Fibroblast of peridontal ligament (primary cell): ENCODE data around the gene NRAP.
A peak's percentile ranks its signal among the peaks of the same experiment; 100 is the strongest.

Source experiments
- DNase-seq: peaks from one replicate; pipeline ENCODE4 v3.0.0-alpha.2; 2010; ENCODE audit errors: extremely low read depth

Gene NRAP

DNA sequence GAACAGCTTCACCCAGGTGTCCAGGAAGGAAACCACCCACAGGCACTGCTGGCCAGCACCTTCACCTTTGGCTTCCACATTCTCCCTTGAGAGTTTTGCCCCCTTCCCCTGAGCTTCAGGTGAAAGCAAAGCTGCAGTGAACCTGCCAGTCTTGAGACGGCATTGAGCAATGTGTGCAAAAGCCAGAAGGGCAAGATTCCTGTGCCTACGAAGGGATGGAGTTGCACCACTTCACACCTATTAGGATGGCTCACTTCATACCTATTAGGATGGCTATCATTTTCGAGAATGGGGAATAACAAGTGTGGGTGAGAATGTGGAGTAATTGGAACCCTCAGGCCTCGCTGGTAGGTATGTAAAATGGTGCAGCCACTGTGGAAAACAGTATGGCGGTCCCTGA, 103.8 kb downstream of the NRAP start:
- DNase-seq = no peak

- DNase-seq = no peak
Measured at GRCh38 chr10:113557903-113558321, 105.9 kb downstream of the NRAP start.

GRCh38 chr10:113557424-113557862, 106.4 kb downstream of the NRAP start:
- no peak for DNase-seq

- no peak for DNase-seq
Measured at GRCh38 chr10:113555751-113556150, 108.1 kb downstream of the NRAP start.

DNA sequence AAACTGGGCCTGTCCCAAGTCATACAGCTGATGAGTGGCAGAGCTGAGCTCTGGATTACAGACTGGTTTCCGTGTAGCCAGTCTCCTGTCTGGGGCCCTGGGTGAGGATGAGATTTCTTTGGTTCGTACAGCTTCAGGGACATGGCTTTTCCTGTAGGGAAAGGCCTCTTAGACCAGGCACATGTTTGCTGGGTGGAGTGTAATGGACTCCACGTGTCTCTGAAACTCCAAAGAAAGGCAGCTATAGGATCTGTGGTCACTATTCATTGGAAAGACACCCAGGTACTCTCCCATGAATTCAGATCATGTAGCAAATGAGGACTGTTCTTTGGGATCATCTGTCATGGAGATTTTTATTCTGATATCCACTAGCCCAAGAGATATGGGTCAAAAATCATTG, 108.6 kb downstream of the NRAP start:
- DNase-seq = no peak

DNA sequence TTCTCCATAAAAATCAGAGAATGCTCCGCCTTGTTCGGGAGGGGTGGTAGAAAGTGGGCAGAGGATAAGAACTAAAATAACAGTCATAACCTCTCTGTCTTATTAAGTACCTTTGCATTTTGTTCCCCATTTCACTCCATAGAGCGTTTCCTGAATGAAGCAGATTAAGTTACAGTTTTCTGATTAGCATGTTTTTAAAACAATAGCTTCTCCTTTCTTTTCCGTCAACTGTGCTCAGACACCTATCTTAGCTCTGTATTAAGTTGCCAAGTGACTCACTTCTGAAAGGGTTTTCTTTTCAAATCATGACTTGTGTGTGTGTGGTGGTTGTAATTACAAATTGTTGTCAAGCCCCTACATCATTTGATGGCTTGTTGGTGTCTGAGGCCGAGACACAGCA, 109.6 kb downstream of the NRAP start:
- no peak for DNase-seq

GRCh38 chr10:113553149-113553548, 110.7 kb downstream of the NRAP start:
- no peak for DNase-seq

DNA sequence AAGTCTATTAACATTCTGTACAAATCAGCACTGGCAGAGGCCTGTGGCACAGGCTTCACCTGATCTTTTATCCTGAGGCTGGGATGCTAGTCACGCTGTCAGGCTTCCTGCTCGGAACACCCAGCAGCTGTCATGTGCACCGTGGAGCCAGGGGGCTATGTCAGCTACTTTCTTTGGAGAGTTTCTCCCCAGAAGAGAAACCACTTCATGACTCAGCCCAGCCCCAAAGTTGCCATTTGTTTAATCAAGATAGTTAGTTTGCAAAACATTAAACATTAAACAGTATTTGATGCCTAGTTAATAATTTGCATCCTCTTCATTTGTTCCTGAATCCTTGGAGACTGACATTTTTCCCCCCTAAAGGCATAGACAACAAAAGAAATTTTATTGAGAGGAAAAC, 111.1 kb downstream of the NRAP start, which contains the start of gene HABP2:
Gene HABP2 (plus strand): TSS at position 353 of the 400 bp plus-strand sequence. CDS start 69 bp downstream, outside the sequence.
- DNase-seq = no peak

DNA sequence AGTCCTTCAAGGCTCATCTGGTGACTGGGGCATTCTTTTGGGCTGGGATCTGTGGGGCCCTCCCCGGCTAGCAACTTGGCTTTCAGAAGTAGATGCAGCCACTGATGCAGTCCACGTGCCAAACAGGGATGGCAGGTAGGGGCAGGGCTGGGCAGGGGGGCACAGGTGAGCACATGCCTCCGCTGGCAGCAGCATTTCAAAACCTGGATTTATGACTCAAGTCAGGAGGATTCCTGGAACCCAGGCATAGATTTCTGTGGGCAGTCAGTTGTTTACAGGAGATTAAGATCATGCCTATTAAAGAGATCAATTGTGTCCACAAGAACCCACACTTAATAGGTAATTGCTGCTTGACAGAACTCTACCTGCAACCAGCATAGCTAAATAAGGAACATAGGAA, 111.8 kb downstream of the NRAP start:
- no peak for DNase-seq

DNA sequence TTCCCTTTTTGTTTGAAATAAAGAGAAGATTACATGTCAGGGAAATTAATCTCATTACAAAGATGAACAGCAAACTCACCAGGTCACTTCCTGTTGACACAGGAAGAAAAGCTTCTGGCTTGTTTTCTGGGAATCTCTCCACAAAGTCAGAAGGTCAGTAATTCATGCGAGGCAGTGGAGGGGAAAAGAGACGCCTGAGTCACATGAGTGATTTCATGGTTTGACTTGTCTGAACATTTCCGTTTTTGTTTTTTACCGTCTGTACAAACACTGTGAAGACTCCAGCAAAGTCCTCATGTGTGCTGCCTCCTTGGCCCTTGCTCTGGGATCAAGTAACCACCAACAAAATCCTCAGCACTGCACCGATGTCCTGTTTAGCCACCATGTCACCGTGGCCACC, 113.5 kb downstream of the NRAP start:
- peak; percentile 3 for DNase-seq

DNA sequence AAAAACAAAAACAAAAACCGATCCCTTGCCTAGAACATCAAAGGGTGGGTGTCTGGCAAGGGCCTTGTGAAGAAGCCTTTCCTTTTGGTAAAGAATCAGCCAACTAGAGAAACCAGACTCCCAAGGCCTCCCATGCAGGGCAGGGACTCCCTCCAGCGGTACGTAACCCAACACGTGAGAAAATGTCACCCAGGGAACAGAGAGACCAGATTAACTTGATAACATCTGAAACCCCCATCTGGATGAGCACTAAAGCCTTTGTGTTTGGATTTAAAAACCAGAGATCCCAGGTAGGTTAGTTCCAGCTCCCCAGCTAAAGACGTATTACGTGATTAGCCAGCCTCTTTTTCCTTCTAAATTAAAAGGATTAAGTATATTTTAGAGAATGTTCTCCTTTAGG, 114.0 kb downstream of the NRAP start:
- DNase-seq = no peak

- DNase-seq = no peak
Measured at GRCh38 chr10:113547426-113547825, 116.4 kb downstream of the NRAP start.

GRCh38 chr10:113544392-113544791, 119.4 kb downstream of the NRAP start:
- no peak for DNase-seq

DNA sequence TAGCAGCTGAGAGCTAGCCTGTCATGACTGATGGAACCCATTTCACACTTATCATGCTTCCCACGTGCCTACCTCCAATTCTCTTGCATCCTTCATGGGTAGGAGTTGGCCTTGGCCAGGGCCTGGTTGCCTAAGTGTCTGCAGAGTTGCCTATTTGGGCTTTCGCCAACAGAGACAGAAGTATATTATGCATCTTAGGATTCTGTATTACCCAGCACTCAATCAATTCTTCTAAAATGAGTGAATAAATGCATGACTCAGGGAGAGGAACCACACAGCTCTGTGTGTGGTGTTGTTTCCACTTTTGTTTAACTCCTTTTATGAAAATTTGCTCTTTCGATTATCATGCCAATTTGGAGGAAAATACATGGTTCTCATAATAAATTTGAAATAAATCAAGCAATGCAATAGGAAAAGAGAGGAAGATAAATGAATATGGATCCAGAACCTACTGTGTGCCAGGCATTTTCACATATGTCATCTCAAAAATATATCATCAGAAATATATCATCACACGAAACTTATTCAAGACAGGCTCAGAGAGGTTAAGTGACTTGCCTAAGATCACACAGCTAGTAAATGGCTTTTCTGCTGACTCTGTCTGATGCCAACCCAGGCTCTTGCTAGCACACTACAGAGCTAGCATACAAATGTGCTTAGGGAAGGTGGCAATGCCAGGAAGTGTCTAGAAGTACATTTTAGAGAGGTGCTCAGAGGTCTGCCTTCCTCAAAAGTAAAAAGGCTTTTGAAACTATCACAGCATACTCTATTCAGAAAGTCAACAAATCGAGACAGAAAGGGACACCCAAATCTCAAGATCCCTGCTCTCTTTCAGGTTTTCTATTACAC, 120.5 kb downstream of the NRAP start:
- no peak for DNase-seq

DNA sequence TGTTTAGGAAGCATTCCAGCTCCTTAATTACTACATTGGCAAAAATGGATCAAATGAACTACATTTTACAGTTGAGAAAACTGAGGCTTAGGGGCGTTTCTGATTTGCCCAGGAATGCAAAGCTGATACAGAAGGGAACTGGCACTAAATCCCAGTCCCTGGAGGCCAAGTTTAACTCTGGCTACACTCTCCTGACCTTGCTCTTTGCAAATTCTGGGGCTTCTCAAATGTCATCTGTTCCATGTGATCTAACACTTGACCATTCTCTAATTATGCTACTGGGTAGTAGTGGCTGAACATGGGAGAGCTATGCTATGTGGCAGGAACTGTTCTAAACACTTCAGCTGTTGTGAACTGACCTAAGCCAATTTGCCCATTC, 122.3 kb downstream of the NRAP start:
- no peak for DNase-seq

DNA sequence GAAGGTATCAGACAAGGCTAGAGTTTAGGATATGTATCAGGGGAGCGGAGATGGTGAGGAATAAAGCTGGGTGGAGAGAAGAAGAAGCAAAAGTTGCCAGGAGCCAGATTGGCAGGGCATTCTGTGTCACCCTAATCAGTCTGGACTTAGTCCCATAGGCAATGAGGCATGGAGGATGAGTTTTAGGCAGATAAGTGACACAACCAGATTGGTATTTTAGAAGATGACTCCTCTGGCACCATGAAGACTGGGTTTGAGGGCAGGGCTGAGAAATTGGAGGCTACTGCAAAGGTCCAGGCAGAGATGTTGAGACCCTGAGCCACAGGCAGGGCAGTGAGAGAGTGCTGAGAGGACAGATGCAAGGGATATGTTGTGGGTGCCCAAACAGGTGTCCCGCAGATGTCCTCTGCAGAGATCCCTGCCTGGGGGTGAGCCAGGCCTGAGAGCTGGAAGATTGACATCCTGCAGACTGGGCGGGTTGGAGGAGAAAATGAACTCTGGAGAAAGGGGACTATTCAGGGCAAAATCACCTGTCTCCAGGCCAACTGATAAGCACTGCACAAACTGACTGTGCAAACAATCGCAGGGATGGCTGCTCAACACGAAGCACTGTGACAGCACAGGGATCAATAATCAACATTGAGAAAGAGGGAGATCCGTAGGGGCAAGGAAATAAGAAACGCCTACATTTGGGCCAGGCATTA, 122.8 kb downstream of the NRAP start:
- DNase-seq = no peak

DNA sequence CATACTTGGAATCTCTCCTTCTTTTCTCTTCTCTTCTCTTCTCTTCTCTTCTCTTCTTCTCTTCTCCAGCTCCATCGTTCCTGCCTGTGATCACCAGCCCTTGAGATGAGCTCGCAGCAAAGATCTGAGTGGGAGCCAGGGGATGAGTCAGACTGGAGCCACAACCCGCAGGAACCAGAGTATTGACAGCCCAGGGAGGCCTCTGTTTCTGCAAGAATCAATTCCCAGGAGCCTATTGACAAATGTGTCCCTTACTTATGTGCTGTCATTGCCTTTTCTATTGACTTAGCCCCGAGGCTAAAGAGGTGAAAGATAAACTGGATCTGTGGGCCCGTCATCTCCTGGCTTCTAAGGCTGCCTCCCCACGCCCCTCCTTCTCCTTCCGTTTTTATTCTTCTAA, 124.1 kb downstream of the NRAP start:
- DNase-seq = peak; percentile 16
